Heart left ventricle (tissue), 16 donors: ENCODE data around the gene MPPED2. TPM values are rescaled to one million over a fixed set of nuclear protein-coding genes. Genes with fewer than 3 reads are reported as not detected.
A peak's percentile ranks its signal among the peaks of the same experiment; 100 is the strongest.

ENCODE experiments used
- ATAC-seq, 4 donors: fragments of 200-7000 bp; cut with Tn5 transposase; one replicate each; pipeline ENCODE4 v1.9.1; 2020 to 2022; ENCODE audit warnings: moderate library complexity in 4 of 4, mild to moderate bottlenecking in 3 of 4, moderate number of reproducible peaks in 1 of 4
- DNase-seq, 5 donors: peaks; one replicate each; pipeline ENCODE4 v3.0.0-alpha.2; 2020
- H3K27ac ChIP-seq, 12 donors: fragments of 200-600 bp; sonication (generic) in 4 of 12; one replicate each; pipeline versions ENCODE4 v1.5.0 to v1.8.0; 2016 to 2022; ENCODE audit warnings: mild to moderate bottlenecking in 2 of 12
- H3K27me3 ChIP-seq, 9 donors: fragments of 200-600 bp; sonication (generic) in 2 of 9; one replicate each; pipeline versions ENCODE4 v1.5.1 to v1.8.0; 2016 to 2022; ENCODE audit warnings: mild to moderate bottlenecking in 3 of 9
- H3K36me3 ChIP-seq, 9 donors: fragments of 200-600 bp; sonication (generic) in 2 of 9; one replicate each; pipeline versions ENCODE4 v1.5.0 to v1.8.0; 2018 to 2022; ENCODE audit warnings: mild to moderate bottlenecking in 2 of 9
- H3K4me1 ChIP-seq, 12 donors: fragments of 200-600 bp; sonication (generic) in 4 of 12; one replicate each; pipeline versions ENCODE4 v1.5.0 to v1.8.0; 2016 to 2022; ENCODE audit warnings: mild to moderate bottlenecking in 3 of 12
- H3K4me3 ChIP-seq, 12 donors: fragments of 200-600 bp; sonication (generic) in 4 of 12; one replicate each; pipeline versions ENCODE4 v1.5.0 to v1.8.0; 2017 to 2022; ENCODE audit warnings: mild to moderate bottlenecking in 9 of 12, moderate library complexity in 4 of 12
- H3K9me3 ChIP-seq, 12 donors: fragments of 200-600 bp; sonication (generic) in 4 of 12; one replicate each; pipeline versions ENCODE4 v1.5.0 to v1.8.0; 2016 to 2022; ENCODE audit warnings: mild to moderate bottlenecking in 1 of 12
- POLR2A ChIP-seq, 2 donors: fragments of 450-650 bp; IDR thresholded peaks; one replicate each; pipeline ENCODE4 v1.6.1; 2017; ENCODE audit warnings: antibody characterized with exemption in 2 of 2, mild to moderate bottlenecking in 2 of 2, moderate library complexity in 2 of 2
- WGBS, 4 donors: extraction: QIAGEN DNeasy Blood & Tissue Kit in 2 of 4; methylation state at CpG; one replicate each; pipeline versions ENCODE4 v1.1.5 to v1.1.7; 2013 to 2018; 5-methylcytosine and 5-hydroxymethylcytosine counted together
- intact Hi-C, 10 donors: fragments of 100-400 bp; cut with DNase I; formaldehyde crosslinking; loops; one replicate each; pipeline versions ENCODE4 v1.11.1 to v1.14.2; 2022
- polyA plus RNA-seq, 2 donors: library from polyadenylated mRNA; stranded (reverse); fragments of 200-250 nt; gene quantifications; one replicate each; pipeline ENCODE4 v1.2.3, GENCODE V29; 2013
- total RNA-seq, 9 donors: library from RNA; depleted of rRNA in 2 of 9; stranded (reverse); fragments of >200 nt in 2 of 9; fragmentation: NEBNext Ultra II Directional in 3 of 9; extraction: Animal tissue kit (Norgen Biotek cat#: 25700) in 3 of 9; gene quantifications; one replicate each; pipeline versions ENCODE4 v1.1.0 to v1.2.4, GENCODE V29; 2016 to 2023
- TF ChIP-seq, protein P1 (sequence below), 12 donors: fragments of 200-600 bp; sonication (generic) in 4 of 12; IDR thresholded peaks; one replicate each; pipeline versions ENCODE4 v1.5.0 to v1.8.0; 2018 to 2022; ENCODE audit warnings: antibody characterized with exemption in 12 of 12, mild to moderate bottlenecking in 5 of 12
- donor health status: ischemic (EF 13 %, LVEDD 7.1; RV severe dilation, severe dysfunction).
- donor health status: healthy with polysubstance abuse.
- donor health status: DM: no; HTN: yes; CAD: no.
- donor health status: DM: no; HTN: no; CAD: no.
- donor health status: ischemic (EF 25% LVEDD 6.9; RV normal size, moderate dysfunction).
- donor health status: ischemic (EF 25% LVEDD 5.7; RV mildly dilated, moderate dysfunction).
- donor health status: healthy.
- donor health status: DM: yes; HTN: yes; CAD: no.
- donor health status: ischemic (EF 35%, LVEDD 5.7; RV mildly dilated, moderate dysfunction).
- donor health status: nonischemic (EF 11% LVEDD 7.7; RV severe dilation, severe dysfunction).
- donor health status: DM: yes; HTN: yes; CAD: no.
- donor health status: PGD.
- donor health status: ischemic (EF 29% LVEDD 5.4; RV normal size, mild dysfunction).
- donor health status: nonischemic (EF 23%, LVEDD 6.1; RV moderate dilation, normal function).

The MPPED2 gene
- total and polyA plus RNA-seq, 11 donors = 2.7 to 14.3 (median 8.4) TPM

DNA sequence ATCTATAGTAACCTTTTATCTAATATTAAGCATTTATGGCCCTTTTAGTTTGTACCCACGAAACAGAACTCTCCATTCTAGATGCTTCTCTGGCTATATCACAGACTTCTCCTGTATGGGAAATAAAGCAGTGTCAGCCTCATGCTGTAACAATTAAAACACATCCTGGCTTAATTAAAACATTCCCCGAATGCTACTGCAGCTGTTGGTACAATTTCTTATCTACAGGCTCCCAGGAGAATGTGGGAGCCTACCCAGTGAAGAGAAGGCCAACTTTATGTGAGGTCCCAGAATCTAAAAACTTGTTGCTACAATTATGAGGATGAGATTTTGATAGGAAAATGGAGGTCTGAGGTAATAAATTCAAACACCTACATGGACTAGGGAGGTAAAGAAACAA, 83.8 kb downstream of the MPPED2 start:
- Histone ChIP-seq H3K4me1 (peaks cover 0 to 41% (median 12%) of the 10 kb centered on the region in 12 donors), H3K27ac (peak overlapping the region in 1 of 12 donors; percentile 39), H3K27me3 (no peaks in the 10 kb centered on the region), H3K9me3 (no peaks in the 10 kb centered on the region), H3K36me3 (no peaks in the 10 kb centered on the region), H3K4me3 (no peak overlapping the region)
- intact Hi-C loops = no loop called here
- TF ChIP-seq, protein P1, sequence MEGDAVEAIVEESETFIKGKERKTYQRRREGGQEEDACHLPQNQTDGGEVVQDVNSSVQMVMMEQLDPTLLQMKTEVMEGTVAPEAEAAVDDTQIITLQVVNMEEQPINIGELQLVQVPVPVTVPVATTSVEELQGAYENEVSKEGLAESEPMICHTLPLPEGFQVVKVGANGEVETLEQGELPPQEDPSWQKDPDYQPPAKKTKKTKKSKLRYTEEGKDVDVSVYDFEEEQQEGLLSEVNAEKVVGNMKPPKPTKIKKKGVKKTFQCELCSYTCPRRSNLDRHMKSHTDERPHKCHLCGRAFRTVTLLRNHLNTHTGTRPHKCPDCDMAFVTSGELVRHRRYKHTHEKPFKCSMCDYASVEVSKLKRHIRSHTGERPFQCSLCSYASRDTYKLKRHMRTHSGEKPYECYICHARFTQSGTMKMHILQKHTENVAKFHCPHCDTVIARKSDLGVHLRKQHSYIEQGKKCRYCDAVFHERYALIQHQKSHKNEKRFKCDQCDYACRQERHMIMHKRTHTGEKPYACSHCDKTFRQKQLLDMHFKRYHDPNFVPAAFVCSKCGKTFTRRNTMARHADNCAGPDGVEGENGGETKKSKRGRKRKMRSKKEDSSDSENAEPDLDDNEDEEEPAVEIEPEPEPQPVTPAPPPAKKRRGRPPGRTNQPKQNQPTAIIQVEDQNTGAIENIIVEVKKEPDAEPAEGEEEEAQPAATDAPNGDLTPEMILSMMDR (IDR thresholded peaks at IDR 0.05) = no peak
- TF ChIP-seq POLR2A (IDR thresholded peaks at IDR 0.05) = no peak
- ATAC-seq (peak in 1 of 4 donors; percentile 8), DNase-seq (no peak)
- WGBS, 4 donors = 28 to 42% (median 37%) methylated on average over 2 of the region's 2 CpGs

DNA sequence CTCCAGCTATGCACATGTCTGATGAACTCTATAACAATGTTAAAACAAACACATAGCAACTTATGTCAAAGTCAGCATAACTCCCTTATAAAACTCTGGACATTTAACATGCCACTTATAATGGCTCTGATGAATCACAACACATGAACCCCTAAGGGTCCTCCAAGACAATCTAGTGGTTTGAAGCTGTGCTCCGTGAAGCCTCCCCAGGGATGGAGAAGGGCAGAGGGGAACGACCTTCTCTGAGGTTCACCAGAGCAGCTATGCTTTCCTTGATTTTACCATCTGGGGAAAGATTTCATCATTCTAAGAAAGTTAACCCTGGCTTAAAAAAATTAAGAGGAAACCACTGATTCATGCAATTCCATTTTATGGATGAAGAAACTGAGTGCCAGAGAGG, 84.4 kb downstream of the MPPED2 start:
- H3K36me3 ChIP-seq = no peaks in the 10 kb centered on the region
- no peak overlapping the region for H3K4me3 ChIP-seq
- H3K27ac ChIP-seq = peak overlapping the region in 1 of 12 donors; percentile 21
- intact Hi-C loops = no loop called here
- H3K4me1 ChIP-seq = peaks cover 0 to 41% (median 12%) of the 10 kb centered on the region in 12 donors
- H3K27me3 ChIP-seq = no peaks in the 10 kb centered on the region
- 64 to 87% (median 82%) methylated on average over 2 of the region's 2 CpGs for WGBS, 4 donors
- DNase-seq (peak in 2 of 5 donors; percentile 40 to 45), ATAC-seq (peak in 1 of 4 donors; percentile 53)
- no peaks in the 10 kb centered on the region for H3K9me3 ChIP-seq
- TF ChIP-seq, protein P1 (IDR thresholded peaks at IDR 0.05) = no peak
- no peak for TF ChIP-seq POLR2A (IDR thresholded peaks at IDR 0.05)

DNA sequence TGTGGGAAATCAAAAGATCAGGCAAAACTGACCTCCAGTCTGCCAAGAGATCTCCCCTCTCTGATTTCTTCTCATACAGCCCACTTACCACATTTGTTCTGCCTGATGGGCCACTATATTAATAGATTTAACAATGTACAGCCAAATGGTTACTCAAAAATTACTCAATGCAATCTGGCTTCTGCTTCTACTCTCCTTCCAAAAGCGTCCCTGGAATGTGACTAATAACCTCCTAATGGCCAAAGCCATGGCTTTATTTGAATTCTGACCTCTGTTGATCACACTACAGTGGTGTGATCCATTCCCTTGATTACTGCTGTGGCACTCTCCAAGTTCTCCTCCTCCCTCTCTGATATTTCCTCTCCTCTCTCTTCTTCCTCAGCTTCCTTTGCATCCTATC, 86.2 kb downstream of the MPPED2 start:
- TF ChIP-seq, protein P1 (IDR thresholded peaks at IDR 0.05) = no peak
- TF ChIP-seq POLR2A (IDR thresholded peaks at IDR 0.05) = no peak
- H3K27ac ChIP-seq = no peak overlapping the region
- intact Hi-C loops = no loop called here
- peaks cover 0 to 45% (median 12%) of the 10 kb centered on the region in 12 donors for H3K4me1 ChIP-seq
- ATAC-seq (no peak), DNase-seq (no peak)
- H3K9me3 ChIP-seq = no peaks in the 10 kb centered on the region
- no peaks in the 10 kb centered on the region for H3K36me3 ChIP-seq
- H3K27me3 ChIP-seq = no peaks in the 10 kb centered on the region
- no peak overlapping the region for H3K4me3 ChIP-seq
- WGBS, 4 donors = 67 to 98% (median 83%) methylated on average over 1 of the region's 1 CpG

DNA sequence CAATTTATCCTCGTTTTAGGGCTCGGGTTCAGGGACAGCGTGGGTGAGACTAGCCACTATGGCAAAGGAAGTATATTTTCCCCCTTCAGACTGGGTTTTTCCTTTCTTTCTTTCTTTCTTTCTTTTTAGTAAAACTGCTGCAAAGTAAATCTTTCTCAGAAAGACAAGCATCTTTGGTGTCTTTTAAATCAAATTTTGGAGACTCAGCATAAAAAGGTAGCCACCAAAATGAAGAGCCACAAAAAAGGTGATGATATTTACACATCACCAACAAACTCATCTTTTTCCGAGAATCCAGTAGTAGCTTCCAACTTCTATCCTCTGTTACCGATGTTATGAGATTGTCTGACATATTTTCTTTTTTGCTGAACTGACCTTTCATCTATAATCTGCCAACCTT, 88.6 kb downstream of the MPPED2 start:
- H3K4me3 ChIP-seq = no peak overlapping the region
- TF ChIP-seq, protein P1 (IDR thresholded peaks at IDR 0.05) = no peak
- no peak for TF ChIP-seq POLR2A (IDR thresholded peaks at IDR 0.05)
- intact Hi-C loops = no loop called here
- H3K27ac ChIP-seq = no peak overlapping the region
- no peaks in the 10 kb centered on the region for H3K9me3 ChIP-seq
- H3K27me3 ChIP-seq = no peaks in the 10 kb centered on the region
- ATAC-seq (no peak), DNase-seq (no peak)
- WGBS, 4 donors = 93 to 97% (median 96%) methylated on average over 5 of the region's 5 CpGs
- peaks cover 0 to 33% (median 8%) of the 10 kb centered on the region in 12 donors for H3K4me1 ChIP-seq
- H3K36me3 ChIP-seq = peaks cover 0 to 6% (median 0%) of the 10 kb centered on the region in 9 donors
